ENCODE data around the gene SOST.
"Not testable (repeated sequence)": the region's sequence is repeated elsewhere in the genome, so short reads cannot be mapped to it uniquely, and the experiment has no call there.

- TF ChIP-seq, protein P1, sequence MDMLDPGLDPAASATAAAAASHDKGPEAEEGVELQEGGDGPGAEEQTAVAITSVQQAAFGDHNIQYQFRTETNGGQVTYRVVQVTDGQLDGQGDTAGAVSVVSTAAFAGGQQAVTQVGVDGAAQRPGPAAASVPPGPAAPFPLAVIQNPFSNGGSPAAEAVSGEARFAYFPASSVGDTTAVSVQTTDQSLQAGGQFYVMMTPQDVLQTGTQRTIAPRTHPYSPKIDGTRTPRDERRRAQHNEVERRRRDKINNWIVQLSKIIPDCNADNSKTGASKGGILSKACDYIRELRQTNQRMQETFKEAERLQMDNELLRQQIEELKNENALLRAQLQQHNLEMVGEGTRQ (IDR thresholded peaks at IDR 0.05; ENCODE audit: borderline replicate concordance, low read depth, low read length) = not testable (repeated sequence)
- TF ChIP-seq FOXJ3 (CRISPR knock-in tag; IDR thresholded peaks at IDR 0.05); JUND (IDR thresholded peaks at IDR 0.05); PBX3 (IDR thresholded peaks at IDR 0.05); CTCF (IDR thresholded peaks at IDR 0.05); RAD21 (IDR thresholded peaks at IDR 0.05; ENCODE audit: low read length); MXI1 (IDR thresholded peaks at IDR 0.05; ENCODE audit: low read depth, low read length); MAX (IDR thresholded peaks at IDR 0.05; ENCODE audit: low read depth); EZH2phosphoT487 (IDR thresholded peaks at IDR 0.05; ENCODE audit: borderline replicate concordance, low read depth); RCOR1 (IDR thresholded peaks at IDR 0.05; ENCODE audit: low read length); POLR2AphosphoS5 (IDR thresholded peaks at IDR 0.05; ENCODE audit: low read depth, low read length); EP300 (IDR thresholded peaks at IDR 0.05; ENCODE audit: borderline replicate concordance in 1 of 2, low read depth in 1 of 2, low read length in 1 of 2); RFX5 (IDR thresholded peaks at IDR 0.05; ENCODE audit: low read length): not testable (repeated sequence)
- TF ChIP-seq, protein P2, sequence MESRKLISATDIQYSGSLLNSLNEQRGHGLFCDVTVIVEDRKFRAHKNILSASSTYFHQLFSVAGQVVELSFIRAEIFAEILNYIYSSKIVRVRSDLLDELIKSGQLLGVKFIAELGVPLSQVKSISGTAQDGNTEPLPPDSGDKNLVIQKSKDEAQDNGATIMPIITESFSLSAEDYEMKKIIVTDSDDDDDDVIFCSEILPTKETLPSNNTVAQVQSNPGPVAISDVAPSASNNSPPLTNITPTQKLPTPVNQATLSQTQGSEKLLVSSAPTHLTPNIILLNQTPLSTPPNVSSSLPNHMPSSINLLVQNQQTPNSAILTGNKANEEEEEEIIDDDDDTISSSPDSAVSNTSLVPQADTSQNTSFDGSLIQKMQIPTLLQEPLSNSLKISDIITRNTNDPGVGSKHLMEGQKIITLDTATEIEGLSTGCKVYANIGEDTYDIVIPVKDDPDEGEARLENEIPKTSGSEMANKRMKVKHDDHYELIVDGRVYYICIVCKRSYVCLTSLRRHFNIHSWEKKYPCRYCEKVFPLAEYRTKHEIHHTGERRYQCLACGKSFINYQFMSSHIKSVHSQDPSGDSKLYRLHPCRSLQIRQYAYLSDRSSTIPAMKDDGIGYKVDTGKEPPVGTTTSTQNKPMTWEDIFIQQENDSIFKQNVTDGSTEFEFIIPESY (IDR thresholded peaks at IDR 0.05; ENCODE audit: borderline replicate concordance, low read depth) = not testable (repeated sequence)
Observed at GRCh38 chr17:43798024-43798423, 39.4 kb upstream of the SOST start.
